Kidney epithelial cell (primary cell): ENCODE results near the gene NLGN4X. TPM values are rescaled to one million over a fixed set of nuclear protein-coding genes. Genes with fewer than 3 reads are reported as not detected.

Experiments
- DNase-seq: peaks from one replicate; pipeline ENCODE4 v3.0.0-alpha.2; 2010; ENCODE audit warnings: low read depth
- H3K27me3 ChIP-seq: 2 replicates; pipeline ENCODE4 v1.6.0; 2011; ENCODE audit warnings: low read length; ENCODE audit not compliant: control insufficient read depth, insufficient read depth
- H3K36me3 ChIP-seq: 2 replicates; pipeline ENCODE4 v1.5.1; 2011; ENCODE audit warnings: low read length; ENCODE audit not compliant: control insufficient read depth, insufficient read depth
- H3K4me3 ChIP-seq: 2 replicates; pipeline ENCODE4 v1.5.1; 2011; ENCODE audit warnings: low read depth, mild to moderate bottlenecking, control low read depth, low read length
- CTCF ChIP-seq: IDR thresholded peaks from 2 replicates; pipeline ENCODE4 v1.5.1; 2011; ENCODE audit warnings: mild to moderate bottlenecking, moderate library complexity, low read length, control low read depth, inconsistent platforms; ENCODE audit not compliant: insufficient read depth, poor library complexity, severe bottlenecking
- total RNA-seq: library from RNA; depleted of rRNA; stranded (reverse); fragments of >200 nt; gene quantifications from 2 replicates; pipeline ENCODE4 v1.2.3, GENCODE V29; 2015

The NLGN4X gene
- total RNA-seq, 1 donor from 2014 or later = 1.5 TPM

- Histone ChIP-seq H3K4me3 (no peak overlapping the region), H3K27me3 (peaks cover 24% of the 10 kb centered on the region), H3K36me3 (no peaks in the 10 kb centered on the region)
- DNase-seq = no peak
- TF ChIP-seq CTCF = no peak
These were observed 732 bp downstream of the NLGN4X start for GRCh38 chrX:6227935-6228334.

- Histone ChIP-seq H3K27me3 (peaks cover 24% of the 10 kb centered on the region), H3K4me3 (peak overlapping the region; percentile 9), H3K36me3 (no peaks in the 10 kb centered on the region)
- TF ChIP-seq CTCF = no peak
- DNase-seq = no peak
These were observed 1.2 kb downstream of the NLGN4X start for GRCh38 chrX:6227453-6227835.

- Histone ChIP-seq H3K36me3 (no peaks in the 10 kb centered on the region), H3K27me3 (peaks cover 24% of the 10 kb centered on the region), H3K4me3 (peak overlapping the region; percentile 39)
- no peak for DNase-seq
- no peak for TF ChIP-seq CTCF
These were observed 1.8 kb downstream of the NLGN4X start for GRCh38 chrX:6226596-6227452.

GRCh38 chrX:6225911-6226595, 2.6 kb downstream of the NLGN4X start:
- no peaks in the 10 kb centered on the region for H3K36me3 ChIP-seq

GRCh38 chrX:6225288-6225910, 3.3 kb downstream of the NLGN4X start:
- no peaks in the 10 kb centered on the region for H3K36me3 ChIP-seq
- H3K27me3 ChIP-seq = peaks cover 24% of the 10 kb centered on the region
- no peak for DNase-seq
- TF ChIP-seq CTCF = no peak
- H3K4me3 ChIP-seq = peak overlapping the region; percentile 39

More at GRCh38 chrX:6225911-6226595, 2.6 kb downstream of the NLGN4X start:
- TF ChIP-seq CTCF = peak; percentile 7
- Histone ChIP-seq H3K4me3 (peak overlapping the region; percentile 39), H3K27me3 (peaks cover 24% of the 10 kb centered on the region)
- no peak for DNase-seq
